Peyer's patch (tissue), 4 donors: ENCODE measurements around the gene TTLL10. TPM values are rescaled to one million over a fixed set of nuclear protein-coding genes. Genes with fewer than 3 reads are reported as not detected.

Experiments
- DNase-seq, 3 donors: peaks; one replicate each; pipeline ENCODE4 v3.0.0-alpha.2; 2017 to 2019
- H3K27ac ChIP-seq, 4 donors: fragments of 200-600 bp; sonication (generic); one replicate each; pipeline ENCODE4 v1.5.1; 2016 to 2019
- H3K27me3 ChIP-seq, 2 donors: fragments of 200-600 bp; sonication (generic); one replicate each; pipeline ENCODE4 v1.5.1; 2019
- H3K36me3 ChIP-seq, 3 donors: fragments of 200-600 bp; sonication (generic); one replicate each; pipeline ENCODE4 v1.5.1; 2016 to 2019
- H3K4me1 ChIP-seq, 4 donors: fragments of 200-600 bp; sonication (generic); one replicate each; pipeline ENCODE4 v1.5.1; 2016 to 2019
- H3K4me3 ChIP-seq, 4 donors: fragments of 200-600 bp; sonication (generic); 1 replicate in 3 of 4; 2 replicates in 1 of 4; pipeline ENCODE4 v1.5.1; 2016 to 2019; ENCODE audit warnings: mild to moderate bottlenecking in 1 of 4
- H3K9me3 ChIP-seq, 4 donors: fragments of 200-600 bp; sonication (generic); one replicate each; pipeline ENCODE4 v1.5.1; 2016 to 2019; ENCODE audit warnings: mild to moderate bottlenecking in 1 of 4
- CTCF ChIP-seq, 6 experiments: fragments of 450-650 bp in 4 of 6; fragments of 200-600 bp in 2 of 6; sonication (generic) in 1 of 6; IDR thresholded peaks; one replicate each; pipeline ENCODE4 v1.5.1; 2017 to 2019; ENCODE audit warnings: antibody characterized with exemption in 6 of 6, mild to moderate bottlenecking in 3 of 6, moderate library complexity in 1 of 6
- POLR2A ChIP-seq, 2 donors: fragments of 450-650 bp; IDR thresholded peaks; one replicate each; pipeline ENCODE4 v1.5.1; 2017; ENCODE audit warnings: antibody characterized with exemption in 2 of 2, mild to moderate bottlenecking in 2 of 2, moderate library complexity in 2 of 2
- total RNA-seq, 4 donors: library from RNA; depleted of rRNA; stranded (reverse); fragments of >200 nt; gene quantifications; one replicate each; pipeline ENCODE4 v1.1.0, GENCODE V29; 2016

The TTLL10 gene
- total RNA-seq, 4 donors from 2014 or later: 1.6 to 3.6 (median 1.8) TPM; not detected in 1

DNA sequence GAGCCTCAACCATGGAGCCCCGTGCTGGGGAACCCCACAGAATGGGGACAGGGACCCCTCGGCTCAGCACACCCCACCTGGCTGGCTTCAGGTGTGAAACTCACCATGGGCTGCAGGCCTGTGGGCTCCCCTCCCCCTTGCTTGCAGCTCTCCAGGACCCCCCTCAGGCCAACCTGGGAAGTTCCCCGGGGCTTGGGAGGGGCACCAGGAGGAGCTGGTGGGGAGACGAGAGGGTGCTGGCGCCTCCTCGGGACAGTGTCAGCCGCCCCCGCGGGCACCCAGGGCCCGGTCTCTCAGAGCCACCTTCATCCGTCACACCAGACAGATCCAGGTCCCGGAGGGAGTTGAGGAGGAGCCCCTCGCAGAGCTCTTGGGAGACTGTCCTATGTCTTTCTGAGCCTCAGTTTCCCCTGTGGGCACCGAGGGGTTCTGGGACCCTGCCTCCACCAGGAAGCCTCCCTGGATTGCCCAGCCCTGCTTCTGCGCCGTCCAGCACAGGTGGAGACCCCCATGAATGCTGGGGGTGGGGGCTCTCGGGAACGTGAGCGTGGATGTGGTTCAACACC lies 33.4 kb downstream of the TTLL10 start:
- TF ChIP-seq CTCF (IDR thresholded peaks at IDR 0.05) (no peak), POLR2A (IDR thresholded peaks at IDR 0.05) (no peak)
- Histone ChIP-seq H3K4me1 (peaks cover 0 to 46% (median 30%) of the 10 kb centered on the region in 4 donors), H3K27ac (peak overlapping the region in 2 of 4 donors; percentile 59 to 61), H3K36me3 (no peaks in the 10 kb centered on the region), H3K27me3 (peaks cover 0 to 8% of the 10 kb centered on the region in 2 donors), H3K4me3 (peak overlapping the region in 3 of 4 donors; percentile 19 to 44 (median 43)), H3K9me3 (no peaks in the 10 kb centered on the region)
- peak in 1 of 3 donors; percentile 47 for DNase-seq

DNA sequence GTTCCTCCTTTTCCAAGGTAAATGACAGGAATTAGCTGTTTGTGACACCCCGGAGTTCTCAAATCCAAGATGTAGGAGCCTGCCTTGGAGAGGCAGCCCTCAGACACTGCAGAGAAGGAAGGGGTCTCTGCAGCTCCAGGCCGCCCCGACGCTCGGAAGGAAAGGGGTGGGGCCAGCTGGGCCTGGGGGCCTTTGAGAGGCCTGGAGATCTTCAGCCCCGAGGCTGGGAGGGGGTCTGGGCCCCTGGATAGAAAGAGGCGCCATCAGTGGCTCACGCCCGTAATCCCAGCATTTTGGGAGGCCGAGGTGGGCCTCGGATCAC lies 33.9 kb downstream of the TTLL10 start:
- H3K27me3 ChIP-seq: peaks cover 0 to 8% of the 10 kb centered on the region in 2 donors
- peaks cover 0 to 51% (median 30%) of the 10 kb centered on the region in 4 donors for H3K4me1 ChIP-seq
- H3K9me3 ChIP-seq: no peaks in the 10 kb centered on the region
- H3K27ac ChIP-seq: peak overlapping the region; percentile 52 to 81 (median 62)
- peak in 1 of 3 donors; percentile 43 for DNase-seq
- no peak overlapping the region for H3K4me3 ChIP-seq
- H3K36me3 ChIP-seq: no peaks in the 10 kb centered on the region
- TF ChIP-seq POLR2A (IDR thresholded peaks at IDR 0.05): no peak
- TF ChIP-seq CTCF (IDR thresholded peaks at IDR 0.05): no peak

- no peaks in the 10 kb centered on the region for H3K9me3 ChIP-seq
- peak overlapping the region; percentile 52 to 81 (median 62) for H3K27ac ChIP-seq
- no peak for TF ChIP-seq POLR2A (IDR thresholded peaks at IDR 0.05)
- no peak for TF ChIP-seq CTCF (IDR thresholded peaks at IDR 0.05)
- no peaks in the 10 kb centered on the region for H3K36me3 ChIP-seq
- H3K4me1 ChIP-seq: peaks cover 0 to 64% (median 36%) of the 10 kb centered on the region in 4 donors
- peak in 2 of 3 donors; percentile 81 to 82 for DNase-seq
- H3K27me3 ChIP-seq: peaks cover 0 to 8% of the 10 kb centered on the region in 2 donors
- peak overlapping the region; percentile 12 to 33 (median 28) for H3K4me3 ChIP-seq
Measured at GRCh38 chr1:1208713-1209433, 35.2 kb downstream of the TTLL10 start.

DNA sequence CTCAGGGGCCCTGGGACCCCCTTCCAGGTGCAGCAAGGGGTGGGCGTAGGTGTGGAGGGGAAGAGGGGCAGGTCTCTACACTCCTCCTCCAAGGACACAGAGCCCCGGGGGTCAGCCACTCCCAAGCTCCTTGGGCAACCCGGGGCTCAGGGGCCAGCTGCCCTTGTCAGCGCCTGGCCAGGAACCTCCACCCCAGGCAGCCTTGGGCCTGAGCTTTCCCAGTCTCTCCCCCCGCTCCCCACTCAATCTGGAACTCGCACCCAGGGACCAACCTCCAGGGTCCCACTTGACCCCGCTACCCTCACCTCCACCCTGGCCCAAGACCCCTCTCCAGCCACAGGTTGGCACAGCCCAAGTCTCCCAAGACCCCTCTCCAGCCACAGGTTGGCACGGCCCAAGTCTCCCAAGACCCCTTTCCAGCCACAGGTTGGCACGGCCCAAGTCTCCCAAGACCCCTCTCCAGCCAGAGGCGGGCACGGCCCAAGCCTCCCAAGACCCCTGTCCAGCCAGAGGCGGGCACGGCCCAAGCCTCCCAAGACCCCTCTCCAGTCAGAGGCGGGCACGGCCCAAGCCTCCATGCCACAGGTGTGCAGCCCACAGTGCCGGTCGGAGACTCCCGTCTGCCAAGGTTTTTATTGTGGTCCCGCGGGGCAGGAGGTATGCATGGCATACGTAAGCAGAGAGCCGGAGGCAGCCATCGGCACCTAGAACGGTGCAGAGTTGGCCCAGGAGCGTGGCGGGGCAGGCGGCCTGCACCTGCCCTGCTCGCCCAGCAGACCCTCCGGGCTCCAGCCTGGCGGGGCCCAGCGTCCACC lies 37.3 kb downstream of the TTLL10 start:
- Histone ChIP-seq H3K9me3 (no peaks in the 10 kb centered on the region), H3K27ac (no peak overlapping the region), H3K36me3 (no peaks in the 10 kb centered on the region), H3K4me3 (no peak overlapping the region), H3K4me1 (peaks cover 0 to 70% (median 46%) of the 10 kb centered on the region in 4 donors), H3K27me3 (peaks cover 0 to 8% of the 10 kb centered on the region in 2 donors)
- TF ChIP-seq POLR2A (IDR thresholded peaks at IDR 0.05) (no peak), CTCF (IDR thresholded peaks at IDR 0.05) (no peak)
- DNase-seq: peak in 1 of 3 donors; percentile 42

DNA sequence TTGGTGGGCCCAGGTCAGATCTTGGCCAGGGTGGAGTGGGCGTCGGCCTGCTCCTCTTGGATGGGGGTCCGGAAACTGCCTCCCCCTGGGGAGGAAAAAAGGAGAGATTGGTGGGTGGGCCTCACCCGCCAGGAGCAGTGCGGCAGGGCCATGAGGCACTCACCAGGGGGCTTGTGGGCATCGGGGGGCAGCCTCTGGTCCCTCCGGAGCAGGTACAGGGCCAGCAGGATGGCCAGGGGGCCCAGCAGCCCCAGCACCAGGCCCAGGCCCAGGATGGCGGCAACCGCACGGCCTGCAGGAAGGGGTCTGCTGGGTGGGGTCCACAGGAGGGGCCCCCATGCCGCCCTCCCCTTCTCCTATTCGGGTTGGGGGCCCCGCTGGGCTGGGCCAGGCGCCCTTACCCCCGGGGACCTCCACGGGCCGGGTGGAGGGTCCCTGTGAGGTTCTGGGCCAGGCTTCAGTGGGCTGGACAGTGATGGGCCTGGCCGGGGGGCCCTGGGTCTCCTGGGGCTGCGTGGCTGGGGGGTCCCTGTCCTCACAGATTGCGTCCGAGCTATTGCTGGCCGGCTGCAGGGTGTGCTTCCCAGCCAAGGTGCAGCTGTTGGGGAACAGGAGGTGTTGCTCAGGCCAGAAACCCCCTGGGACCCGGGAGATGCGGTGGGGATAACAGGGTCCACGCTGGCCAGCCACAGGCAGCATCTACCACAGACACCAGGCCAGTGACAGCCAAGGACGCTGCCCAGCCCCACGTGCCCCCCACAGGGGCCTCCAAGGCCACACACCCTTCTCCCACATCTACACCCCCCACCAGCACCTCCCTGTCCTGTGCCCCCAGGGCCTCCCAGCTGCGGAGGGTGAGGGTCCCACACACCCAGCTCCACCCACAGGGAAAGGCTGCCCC lies 38.1 kb downstream of the TTLL10 start:
- Histone ChIP-seq H3K4me1 (peaks cover 0 to 61% (median 39%) of the 10 kb centered on the region in 4 donors), H3K9me3 (no peaks in the 10 kb centered on the region), H3K4me3 (peak overlapping the region; percentile 2 to 35 (median 26)), H3K27ac (peak overlapping the region in 3 of 4 donors; percentile 2 to 57 (median 57)), H3K27me3 (peaks cover 0 to 8% of the 10 kb centered on the region in 2 donors), H3K36me3 (peaks cover 0 to 3% (median 0%) of the 10 kb centered on the region in 3 donors)
- TF ChIP-seq CTCF (IDR thresholded peaks at IDR 0.05): no peak
- TF ChIP-seq POLR2A (IDR thresholded peaks at IDR 0.05): no peak
- peak in 1 of 3 donors; percentile 42 for DNase-seq
